Measurements from ENCODE around the gene GPBAR1. TPM values are rescaled to one million over a fixed set of nuclear protein-coding genes. Genes with fewer than 3 reads are reported as not detected.
"Not testable (repeated sequence)": the region's sequence is repeated elsewhere in the genome, so short reads cannot be mapped to it uniquely, and the experiment has no call there.

GPBAR1 gene
- total RNA-seq, 5 donors from 2014 or later (not counting 1 experiment from before 2014, with no cell fraction given), result 0.89 to 2.7 (median 1.2) TPM

DNA sequence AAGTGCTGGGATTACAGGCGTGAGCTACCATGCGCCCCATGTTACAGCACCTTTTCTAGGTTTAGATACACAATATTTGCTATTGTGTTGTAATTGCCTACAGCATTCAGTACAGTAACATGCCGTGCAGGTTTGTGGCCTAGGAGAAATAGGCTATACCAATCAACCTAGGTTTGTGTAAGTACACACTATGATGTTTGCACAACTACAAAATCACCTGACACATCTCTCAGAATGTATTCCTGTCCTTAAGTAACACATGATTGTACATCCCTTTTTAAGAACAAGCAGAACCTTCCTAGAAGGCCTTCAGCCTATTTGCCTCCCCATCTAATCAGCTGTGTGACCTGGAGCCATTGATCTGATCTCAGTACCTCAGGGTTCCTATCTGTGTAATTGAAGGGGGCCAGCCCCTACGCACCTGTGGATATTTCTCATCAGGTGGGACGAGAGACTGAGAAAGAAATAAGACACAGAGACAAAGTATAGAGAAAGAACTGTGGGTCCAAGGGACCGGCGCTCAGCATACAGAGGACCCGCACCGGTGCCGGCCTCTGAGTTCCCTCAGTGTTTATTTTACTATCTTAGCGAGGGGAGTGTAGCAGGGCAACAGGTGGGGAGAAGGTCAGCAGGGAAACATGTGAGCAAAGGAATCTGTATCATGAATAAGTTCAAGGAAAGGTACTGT is 50.2 kb downstream of the GPBAR1 start:
- DNase-seq (no peak), ATAC-seq (replicated peaks in 1 of 4) (no peak)
- Histone ChIP-seq H3K4me3 (ENCODE audit: control insufficient read depth in 1 of 2, extremely low read depth in 1 of 2, low read length in 1 of 2) (no peak overlapping the region), H3K27ac (ENCODE audit: low read length) (no peak overlapping the region), H3K9me3 (no peaks in the 10 kb centered on the region), H3K4me1 (ENCODE audit: control insufficient read depth in 1 of 2, extremely low read depth in 1 of 2, insufficient read depth in 2 of 2, low read length in 2 of 2) (peaks cover 4 to 6% of the 10 kb centered on the region in 2 experiments), H3K36me3 (ENCODE audit: control insufficient read depth in 2 of 2, extremely low read depth in 1 of 2, insufficient read depth in 1 of 2, low read length in 1 of 2) (no peaks in the 10 kb centered on the region), H3K27me3 (replicated peaks in 1 of 2; ENCODE audit: control insufficient read depth in 2 of 2, extremely low read depth in 1 of 2, insufficient read depth in 2 of 2, low read length in 1 of 2) (peaks cover 0 to 3% of the 10 kb centered on the region in 2 experiments)
- WGBS (ENCODE audit: insufficient coverage), result 98% methylated on average over 8 of the region's 11 CpGs
- Mint-ChIP-seq H3K27me3 (peaks cover 0 to 5% of the 10 kb centered on the region in 2 donors), H3K9me3 (no peaks in the 10 kb centered on the region), H3K36me3 (no peaks in the 10 kb centered on the region), H3K27ac (peak overlapping the region in 1 of 2 donors; percentile 41), H3K4me3 (no peak overlapping the region), H3K4me1 (peaks cover 11 to 25% (median 14%) of the 10 kb centered on the region in 3 donors)
- ChIA-PET POLR2A (no interaction called here), CTCF (no interaction called here)

- H3K36me3 Mint-ChIP-seq; POLR2A ChIA-PET; H3K27ac ChIP-seq (ENCODE audit: low read length); H3K4me3 Mint-ChIP-seq; H3K36me3 ChIP-seq (ENCODE audit: control insufficient read depth in 2 of 2, extremely low read depth in 1 of 2, insufficient read depth in 1 of 2, low read length in 1 of 2); H3K9me3 ChIP-seq; DNase-seq; H3K27me3 Mint-ChIP-seq; H3K4me1 ChIP-seq (ENCODE audit: control insufficient read depth in 1 of 2, extremely low read depth in 1 of 2, insufficient read depth in 2 of 2, low read length in 2 of 2); ATAC-seq (replicated peaks in 1 of 4); H3K4me3 ChIP-seq (ENCODE audit: control insufficient read depth in 1 of 2, extremely low read depth in 1 of 2, low read length in 1 of 2); H3K27me3 ChIP-seq (replicated peaks in 1 of 2; ENCODE audit: control insufficient read depth in 2 of 2, extremely low read depth in 1 of 2, insufficient read depth in 2 of 2, low read length in 1 of 2); H3K9me3 Mint-ChIP-seq: not testable (repeated sequence)
- Mint-ChIP-seq H3K27ac (peak overlapping the region; percentile 39 to 66), H3K4me1 (peaks cover 16 to 32% (median 21%) of the 10 kb centered on the region in 3 donors)
- CTCF ChIA-PET, result interaction anchor here in 1 of 2 donors (1.0 kb wide), 1 partner anchor 10 kb away, joined by 3 read pairs; no protein-coding TSS in a partner anchor
- no CpG with 5 or more reads among the region's 11 CpGs for WGBS (ENCODE audit: insufficient coverage)
These were observed 50.9 kb downstream of the GPBAR1 start for GRCh38 chr2:218311541-218312266.

DNA sequence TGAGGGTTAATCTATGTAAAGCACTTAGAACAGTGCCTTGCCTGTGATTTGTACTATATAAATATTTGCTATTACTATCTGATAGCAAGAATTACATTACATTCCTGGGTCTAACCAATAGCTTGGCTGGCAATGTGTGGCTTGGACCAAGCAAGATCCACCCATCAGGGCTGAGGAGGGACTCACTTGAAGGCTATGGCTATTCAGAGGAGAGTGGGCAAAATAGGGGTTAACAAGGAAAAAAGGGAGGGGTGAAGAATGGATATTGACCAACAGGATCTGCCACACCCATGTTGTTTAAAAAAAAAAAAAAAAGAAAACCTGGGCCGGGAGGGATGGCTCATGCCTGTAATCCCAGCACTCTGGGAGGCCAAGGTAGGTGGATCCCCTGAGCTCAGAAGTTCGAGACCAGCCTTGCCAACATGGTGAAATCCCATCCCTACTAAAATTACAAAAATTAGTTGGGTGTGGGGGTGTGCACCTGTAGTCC is 51.5 kb downstream of the GPBAR1 start:
- DNase-seq (no peak), ATAC-seq (replicated peaks in 1 of 4) (no peak)
- Histone ChIP-seq H3K36me3 (ENCODE audit: control insufficient read depth in 2 of 2, extremely low read depth in 1 of 2, insufficient read depth in 1 of 2, low read length in 1 of 2) (no peaks in the 10 kb centered on the region), H3K9me3 (no peaks in the 10 kb centered on the region), H3K4me1 (ENCODE audit: control insufficient read depth in 1 of 2, extremely low read depth in 1 of 2, insufficient read depth in 2 of 2, low read length in 2 of 2) (peaks cover 14 to 15% of the 10 kb centered on the region in 2 experiments), H3K27ac (ENCODE audit: low read length) (no peak overlapping the region), H3K4me3 (ENCODE audit: control insufficient read depth in 1 of 2, extremely low read depth in 1 of 2, low read length in 1 of 2) (no peak overlapping the region), H3K27me3 (replicated peaks in 1 of 2; ENCODE audit: control insufficient read depth in 2 of 2, extremely low read depth in 1 of 2, insufficient read depth in 2 of 2, low read length in 1 of 2) (peaks cover 0 to 3% of the 10 kb centered on the region in 2 experiments)
- H3K4me1 Mint-ChIP-seq, result peaks cover 22 to 36% (median 27%) of the 10 kb centered on the region in 3 donors
- peaks cover 0 to 1% (median 0%) of the 10 kb centered on the region in 3 donors for H3K9me3 Mint-ChIP-seq
- POLR2A ChIA-PET, result no interaction called here
- H3K27me3 Mint-ChIP-seq, result peaks cover 0 to 5% of the 10 kb centered on the region in 2 donors
- H3K27ac Mint-ChIP-seq, result peak overlapping the region in 1 of 2 donors; percentile 66
- no peaks in the 10 kb centered on the region for H3K36me3 Mint-ChIP-seq
- CTCF ChIA-PET, result interaction anchor here in 1 of 2 donors (0.6 to 1.0 kb wide), 2 partner anchors 11 to 20 kb away, joined by 3 read pairs; no protein-coding TSS in a partner anchor
- no CpG with 5 or more reads among the region's 2 CpGs for WGBS (ENCODE audit: insufficient coverage)
- no peak overlapping the region for H3K4me3 Mint-ChIP-seq

GRCh38 chr2:218313356-218313755 is 52.5 kb downstream of the GPBAR1 start:
- Histone ChIP-seq H3K4me1 (ENCODE audit: control insufficient read depth in 1 of 2, extremely low read depth in 1 of 2, insufficient read depth in 2 of 2, low read length in 2 of 2) (peaks cover 22 to 24% of the 10 kb centered on the region in 2 experiments), H3K9me3 (no peaks in the 10 kb centered on the region), H3K36me3 (ENCODE audit: control insufficient read depth in 2 of 2, extremely low read depth in 1 of 2, insufficient read depth in 1 of 2, low read length in 1 of 2) (no peaks in the 10 kb centered on the region), H3K27ac (ENCODE audit: low read length) (no peak overlapping the region), H3K4me3 (ENCODE audit: control insufficient read depth in 1 of 2, extremely low read depth in 1 of 2, low read length in 1 of 2) (no peak overlapping the region), H3K27me3 (replicated peaks in 1 of 2; ENCODE audit: control insufficient read depth in 2 of 2, extremely low read depth in 1 of 2, insufficient read depth in 2 of 2, low read length in 1 of 2) (no peaks in the 10 kb centered on the region)
- no peaks in the 10 kb centered on the region for H3K27me3 Mint-ChIP-seq
- POLR2A ChIA-PET, result no interaction called here
- H3K27ac Mint-ChIP-seq, result peak overlapping the region; percentile 28 to 31
- CTCF ChIA-PET, result interaction anchor here in 1 of 2 donors (0.8 kb wide), 1 partner anchor 23 kb away, joined by 4 read pairs; no protein-coding TSS in a partner anchor
- H3K4me3 Mint-ChIP-seq, result no peak overlapping the region
- WGBS (ENCODE audit: insufficient coverage), result no CpG with 5 or more reads among the region's 1 CpG
- no peak for ATAC-seq (replicated peaks in 1 of 4)
- no peak for DNase-seq
- peaks cover 0 to 3% (median 0%) of the 10 kb centered on the region in 3 donors for H3K9me3 Mint-ChIP-seq
- H3K4me1 Mint-ChIP-seq, result peaks cover 27 to 41% (median 31%) of the 10 kb centered on the region in 3 donors
- no peaks in the 10 kb centered on the region for H3K36me3 Mint-ChIP-seq

Other genes starting within 250 kb of the GPBAR1 start
- 1 to 10 TPM in 1 of 5 donors, under 1 TPM in 4; 0.18 to 1.0 (median 0.65) TPM for gene RUFY4, start 191.8 kb upstream of the GPBAR1 start, total RNA-seq
- under 1 TPM in 3 of 5 donors, not detected in 2; 0.46 to 0.56 (median 0.54) TPM for gene CXCR2, start 135.0 kb upstream of the GPBAR1 start, total RNA-seq
- gene CXCR1, start 94.1 kb upstream of the GPBAR1 start, total RNA-seq, result under 1 TPM in 4 of 5 donors, not detected in 1; 0.12 to 0.25 (median 0.18) TPM
- gene ARPC2, start 43.8 kb upstream of the GPBAR1 start, total RNA-seq, result 100 to 1,000 TPM; 347 to 487 (median 390) TPM
- gene AAMP, start 9.1 kb downstream of the GPBAR1 start, total RNA-seq, result 10 to 100 TPM; 46.2 to 71.3 (median 67.4) TPM
- gene PNKD, start 9.5 kb downstream of the GPBAR1 start, total RNA-seq, result 10 to 100 TPM; 17.4 to 33.1 (median 30.6) TPM
- gene TMBIM1, start 31.5 kb downstream of the GPBAR1 start, total RNA-seq, result 100 to 1,000 TPM in 3 of 5 donors, 10 to 100 TPM in 2; 78.8 to 166 (median 144) TPM
- not detected for gene CATIP, start 95.8 kb downstream of the GPBAR1 start, total RNA-seq
- gene SLC11A1, start 121.3 kb downstream of the GPBAR1 start, total RNA-seq, result 1 to 10 TPM in 1 of 5 donors, under 1 TPM in 4; 0.40 to 1.2 (median 0.79) TPM
- gene CTDSP1, start 138.9 kb downstream of the GPBAR1 start, total RNA-seq, result 100 to 1,000 TPM; 105 to 200 (median 195) TPM
- gene VIL1, start 158.1 kb downstream of the GPBAR1 start, total RNA-seq, result under 1 TPM; 0.23 to 0.67 (median 0.51) TPM

Measured in T-cell (primary cell).